ENCODE measurements around the gene IGF2BP2.

The IGF2BP2 gene

DNA sequence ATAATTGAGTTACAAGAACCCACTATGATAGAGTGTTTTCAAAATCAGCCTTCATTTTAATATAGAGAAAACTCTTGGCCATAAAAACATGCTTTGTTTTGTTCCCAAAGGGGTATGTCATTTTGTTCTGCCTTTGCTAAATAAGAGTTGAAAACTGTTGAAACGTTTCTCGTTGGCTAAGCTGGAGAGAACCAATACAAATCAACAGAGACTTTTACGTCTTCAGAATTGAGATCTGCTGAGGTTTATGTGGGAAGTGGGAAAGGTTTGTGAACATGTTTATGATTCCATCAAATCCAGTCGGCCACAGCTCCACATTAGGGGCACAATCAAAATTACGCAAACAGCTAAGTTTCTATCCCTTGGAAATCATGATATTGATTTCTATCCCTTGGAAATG, 102.0 kb downstream of the IGF2BP2 start:
- DNase-seq (ENCODE audit: low read depth, low spot score), result no peak
- H3K4me3 ChIP-seq (ENCODE audit: low read length), result no peak overlapping the region

DNA sequence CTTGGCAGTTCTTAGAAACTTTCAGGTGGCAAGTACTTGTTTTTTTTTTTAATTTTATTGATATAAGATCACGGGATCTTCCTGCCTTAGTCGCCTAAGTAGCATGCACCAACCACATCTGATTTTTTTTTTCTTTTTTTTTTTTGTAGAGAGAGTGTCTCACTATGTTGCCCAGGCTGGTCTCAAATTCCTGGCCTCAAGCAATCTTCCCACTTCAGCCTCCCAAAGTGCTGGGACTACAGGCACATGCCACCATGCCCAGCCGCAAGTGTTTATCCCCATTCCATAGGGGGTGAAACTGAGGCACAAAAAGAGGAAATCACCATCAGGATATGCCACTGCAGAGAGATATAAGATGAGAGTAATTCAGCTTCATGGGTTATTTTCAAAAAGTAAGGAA, 102.9 kb downstream of the IGF2BP2 start:
- no peak for DNase-seq (ENCODE audit: low read depth, low spot score)
- H3K4me3 ChIP-seq (ENCODE audit: low read length), result no peak overlapping the region

DNA sequence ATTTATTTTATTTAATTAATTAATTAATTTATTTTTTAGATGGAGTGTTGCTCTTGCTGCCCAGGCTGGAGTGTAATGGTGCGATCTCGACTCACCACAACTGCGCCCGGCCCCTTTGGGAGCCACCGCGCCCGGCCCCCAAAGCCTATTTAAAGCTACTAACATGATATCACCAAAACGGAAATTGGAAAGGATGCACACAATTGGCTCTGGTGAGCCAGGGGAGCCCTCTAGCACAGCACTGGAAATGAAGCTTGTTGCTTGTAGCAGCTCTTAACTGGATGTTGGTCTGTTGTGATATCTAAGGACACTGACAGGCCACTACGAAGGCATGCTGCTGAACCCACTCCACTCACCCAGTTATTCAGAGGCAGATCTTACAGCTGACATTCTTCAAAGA, 104.5 kb downstream of the IGF2BP2 start:
- no peak overlapping the region for H3K4me3 ChIP-seq (ENCODE audit: low read length)
- DNase-seq (ENCODE audit: low read depth, low spot score), result no peak

DNA sequence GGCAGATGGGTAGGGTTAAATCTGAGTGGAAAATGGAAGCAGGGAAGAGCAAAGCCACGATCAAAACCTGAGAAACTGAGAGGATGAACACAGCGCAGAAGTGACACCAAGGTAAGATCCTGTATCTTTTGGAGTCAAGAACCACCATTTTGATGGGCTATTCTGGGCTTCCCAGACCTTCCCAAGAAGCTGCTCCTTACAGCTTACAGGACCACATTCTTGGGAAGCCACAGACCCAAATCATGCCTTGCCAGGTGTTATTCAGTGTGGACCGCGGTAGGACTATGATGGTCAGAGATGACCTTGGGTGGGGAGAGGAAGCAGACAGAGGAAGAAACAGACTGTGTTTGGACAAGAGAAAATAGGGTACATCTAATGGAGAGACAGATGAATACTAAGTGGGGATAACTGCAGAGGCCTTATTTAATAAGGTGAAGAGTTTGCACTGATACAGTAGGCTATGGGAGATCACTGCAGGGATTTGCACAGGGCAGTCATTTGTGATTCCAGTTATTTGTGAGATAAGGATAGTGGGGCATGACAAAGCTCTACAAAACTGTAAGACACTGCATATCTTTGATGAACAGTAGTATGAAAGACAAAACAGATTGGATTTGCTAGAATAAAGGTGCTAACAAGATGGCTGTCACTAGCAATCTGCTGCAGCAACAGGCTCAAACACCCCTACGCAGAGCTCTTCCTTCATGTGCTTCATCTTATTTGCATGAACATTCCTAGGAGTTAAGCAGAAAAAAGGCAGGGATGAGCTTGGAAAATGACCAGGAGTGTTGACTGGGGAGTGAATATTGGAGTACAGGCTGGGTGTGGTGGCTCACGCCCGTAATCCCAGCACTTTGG, 105.9 kb downstream of the IGF2BP2 start:
- H3K4me3 ChIP-seq (ENCODE audit: low read length), result no peak overlapping the region
- no peak for DNase-seq (ENCODE audit: low read depth, low spot score)

DNA sequence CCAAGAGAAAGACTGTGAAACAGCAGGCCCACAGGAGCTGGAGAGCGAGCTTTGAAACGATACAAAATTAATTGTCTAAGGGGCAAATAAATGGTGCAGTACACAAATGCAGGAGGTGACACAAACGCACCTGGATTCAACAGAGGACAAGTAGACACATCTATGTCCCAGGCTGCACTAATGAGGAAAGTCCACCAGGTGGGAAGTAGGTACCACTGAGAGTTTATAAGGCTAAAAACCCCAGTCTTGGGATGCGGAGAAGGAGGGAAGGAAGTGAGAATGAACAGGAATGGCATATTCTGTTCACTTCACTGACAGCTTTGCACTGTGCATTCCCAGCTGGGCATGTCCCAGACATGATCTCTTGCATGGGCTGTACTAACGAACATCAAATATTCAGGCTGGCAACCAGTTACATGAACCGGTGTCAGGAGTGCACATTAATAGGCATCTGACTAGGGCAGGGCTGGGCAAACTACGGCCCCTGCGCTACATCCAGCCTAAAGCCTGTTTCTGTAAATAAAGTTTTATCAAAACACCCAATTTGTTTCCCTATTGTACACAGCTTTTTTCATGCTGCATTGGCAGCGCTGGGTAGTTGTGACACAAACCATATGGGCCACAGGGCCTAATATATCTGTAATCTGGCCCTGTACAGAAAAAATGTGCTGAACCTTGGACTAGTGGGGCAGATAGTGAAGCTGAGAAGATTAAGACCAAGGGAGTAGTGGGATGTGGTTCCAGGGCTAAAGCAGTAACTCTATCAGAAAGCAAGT, 107.0 kb downstream of the IGF2BP2 start:
- DNase-seq (ENCODE audit: low read depth, low spot score), result no peak
- H3K4me3 ChIP-seq (ENCODE audit: low read length), result no peak overlapping the region

DNA sequence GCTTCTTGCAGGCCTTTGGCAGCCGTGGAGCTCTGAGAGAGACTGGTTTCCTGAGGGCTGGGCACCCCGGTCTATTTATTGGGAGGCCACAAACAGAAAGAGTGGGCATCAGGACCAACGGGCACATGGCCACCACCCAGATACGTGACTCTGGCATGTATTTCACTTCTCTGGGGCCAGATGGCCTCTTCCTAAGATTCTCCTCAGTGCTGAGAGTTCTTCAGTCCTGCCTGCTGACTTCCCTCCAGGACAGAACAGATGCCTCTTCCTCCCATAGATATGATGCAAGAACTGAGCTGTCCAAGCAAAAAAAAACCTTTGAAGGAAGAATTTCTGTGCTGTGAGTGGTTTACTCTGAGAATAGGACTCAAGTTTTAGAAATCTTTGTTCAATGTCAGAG, 107.7 kb downstream of the IGF2BP2 start:
- DNase-seq (ENCODE audit: low read depth, low spot score), result no peak
- no peak overlapping the region for H3K4me3 ChIP-seq (ENCODE audit: low read length)

DNA sequence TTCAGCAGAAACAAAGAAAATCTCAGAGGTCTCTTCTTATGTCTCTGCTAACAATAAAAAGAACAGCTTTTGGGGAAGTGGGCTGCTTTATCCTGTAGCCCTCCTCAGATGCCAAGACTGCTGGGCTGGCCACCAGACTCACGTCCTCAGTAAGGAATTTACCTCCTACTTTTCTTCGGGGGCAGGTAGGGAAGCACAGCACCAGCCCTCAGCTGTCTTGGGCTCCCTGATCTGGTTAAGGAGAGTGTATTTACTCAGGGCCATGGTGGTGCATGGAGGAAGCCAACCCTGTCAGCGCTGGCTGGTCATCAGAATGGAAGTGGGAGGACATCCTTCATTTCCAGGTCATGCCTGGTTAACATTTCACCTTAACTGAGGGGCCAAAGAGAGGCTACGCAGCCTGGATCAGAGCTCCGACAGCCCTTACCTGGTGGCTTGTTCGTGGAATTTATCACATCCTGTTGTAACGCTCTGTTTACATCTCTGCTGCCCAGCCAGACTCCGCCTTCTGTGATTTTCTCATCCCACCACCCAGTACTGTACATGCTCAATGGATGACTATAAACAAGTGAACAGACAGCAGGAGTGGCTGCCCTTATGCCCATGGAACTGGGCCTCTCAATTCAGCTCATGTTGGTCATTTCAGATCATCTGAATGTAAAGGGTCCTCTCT, 108.3 kb downstream of the IGF2BP2 start:
- no peak overlapping the region for H3K4me3 ChIP-seq (ENCODE audit: low read length)
- DNase-seq (ENCODE audit: low read depth, low spot score), result no peak

DNA sequence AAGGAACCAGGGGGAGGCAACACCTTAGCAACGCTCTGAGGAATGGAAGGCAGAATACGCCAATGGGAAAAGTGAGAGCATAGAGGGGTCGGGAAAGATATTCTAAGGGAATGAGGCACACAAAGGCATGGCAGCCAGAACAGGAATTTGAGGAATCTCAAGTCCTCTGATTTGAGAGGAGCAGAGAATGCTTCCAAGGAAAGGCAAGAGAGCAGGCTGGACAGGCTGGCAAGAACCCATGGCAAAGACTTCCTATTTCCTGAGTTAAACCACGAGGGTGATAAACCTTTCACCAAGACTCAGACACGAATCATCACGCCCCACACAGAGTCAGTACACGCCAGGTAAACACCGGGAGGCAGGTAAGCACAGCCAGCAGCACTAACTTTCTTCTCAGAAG, 109.8 kb downstream of the IGF2BP2 start:
- no peak overlapping the region for H3K4me3 ChIP-seq (ENCODE audit: low read length)

DNA sequence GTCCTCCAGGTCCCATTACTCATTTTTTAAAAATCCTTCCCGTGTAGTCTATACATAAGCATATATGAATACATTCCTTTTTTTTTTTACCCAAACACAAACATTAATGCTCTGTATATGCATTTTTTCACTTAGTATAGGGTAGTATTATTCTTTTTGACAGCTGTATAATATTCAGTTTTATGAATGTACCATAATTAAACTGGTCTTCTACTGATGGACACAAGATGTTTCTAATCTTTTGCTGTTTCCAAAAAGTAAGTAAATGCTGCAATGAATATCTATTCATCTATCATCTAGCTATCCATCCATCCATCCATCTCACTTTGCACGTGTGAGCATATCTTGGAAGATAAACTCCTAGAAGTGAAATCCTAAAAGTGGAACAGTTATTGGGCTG, 110.8 kb downstream of the IGF2BP2 start:
- DNase-seq (ENCODE audit: low read depth, low spot score), result no peak
- H3K4me3 ChIP-seq (ENCODE audit: low read length), result no peak overlapping the region

More for the DNA sequence above, 109.8 kb downstream of the IGF2BP2 start:
- DNase-seq (ENCODE audit: low read depth, low spot score), result no peak

DNA sequence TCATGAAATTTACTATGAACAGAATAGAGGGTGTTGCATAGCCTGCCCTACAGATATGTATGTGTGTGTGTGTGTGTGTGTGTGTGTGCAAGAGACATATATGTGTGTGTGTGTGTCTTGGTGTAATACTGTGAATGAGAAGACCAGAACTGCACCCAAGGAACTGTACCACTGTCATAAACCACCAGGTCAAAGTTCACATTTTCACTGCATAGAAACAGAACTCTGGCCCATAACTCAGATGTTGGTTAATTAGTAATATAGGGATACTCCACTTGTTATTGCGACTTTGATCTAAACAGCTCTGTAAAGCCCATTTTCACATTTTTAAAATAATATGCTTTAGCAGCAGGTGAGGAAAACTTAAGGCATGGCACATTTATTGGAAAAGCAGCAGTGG, 111.8 kb downstream of the IGF2BP2 start:
- no peak for DNase-seq (ENCODE audit: low read depth, low spot score)
- no peak overlapping the region for H3K4me3 ChIP-seq (ENCODE audit: low read length)

DNA sequence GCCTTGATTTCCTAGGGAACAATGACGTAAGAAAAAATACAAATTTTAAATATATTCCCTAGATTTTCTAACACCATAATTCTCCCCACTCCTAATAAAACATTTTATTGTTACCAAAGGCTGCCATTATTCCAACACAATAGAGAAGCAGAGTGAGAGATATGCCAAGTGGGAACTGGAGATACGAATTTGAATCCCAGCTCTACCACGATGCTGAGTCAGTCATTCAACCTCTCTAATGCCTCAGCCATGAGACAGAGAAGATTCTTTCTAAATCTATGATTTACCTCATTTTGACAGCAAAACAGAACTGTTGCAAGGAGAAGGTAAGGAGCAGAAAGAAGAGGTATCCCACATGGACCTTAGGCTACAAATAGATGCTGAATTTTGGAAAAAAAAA, 112.5 kb downstream of the IGF2BP2 start:
- H3K4me3 ChIP-seq (ENCODE audit: low read length), result no peak overlapping the region
- no peak for DNase-seq (ENCODE audit: low read depth, low spot score)

DNA sequence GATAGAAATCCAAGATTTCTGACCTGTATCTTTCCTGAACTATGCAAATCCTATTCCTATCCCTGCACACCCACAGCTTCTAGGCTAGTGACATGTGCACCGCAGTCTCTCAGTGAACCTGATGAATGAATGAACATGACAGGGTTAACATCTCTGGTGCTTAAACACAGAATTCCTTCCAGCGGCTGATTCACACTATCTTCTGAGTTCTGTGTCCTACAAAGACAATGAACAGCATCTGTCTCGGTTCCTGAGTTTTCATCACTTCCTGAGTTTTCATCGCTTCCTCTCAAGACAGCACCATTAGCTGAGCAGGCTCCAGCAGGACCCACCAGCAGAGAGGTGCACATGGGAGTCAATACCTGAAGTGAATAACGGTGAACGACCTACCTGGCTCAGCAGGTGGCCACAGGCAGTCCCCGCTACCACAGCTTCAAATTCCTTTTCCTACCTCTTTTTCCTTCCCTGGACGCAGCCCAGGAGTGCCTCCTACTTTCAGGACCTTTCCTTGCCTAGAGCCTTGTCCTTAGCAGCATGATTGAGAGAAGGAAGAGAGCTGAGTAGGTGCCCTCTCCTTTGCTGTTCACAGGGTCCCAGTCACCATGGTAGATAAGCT, 113.5 kb downstream of the IGF2BP2 start:
- H3K4me3 ChIP-seq (ENCODE audit: low read length), result no peak overlapping the region
- no peak for DNase-seq (ENCODE audit: low read depth, low spot score)

DNA sequence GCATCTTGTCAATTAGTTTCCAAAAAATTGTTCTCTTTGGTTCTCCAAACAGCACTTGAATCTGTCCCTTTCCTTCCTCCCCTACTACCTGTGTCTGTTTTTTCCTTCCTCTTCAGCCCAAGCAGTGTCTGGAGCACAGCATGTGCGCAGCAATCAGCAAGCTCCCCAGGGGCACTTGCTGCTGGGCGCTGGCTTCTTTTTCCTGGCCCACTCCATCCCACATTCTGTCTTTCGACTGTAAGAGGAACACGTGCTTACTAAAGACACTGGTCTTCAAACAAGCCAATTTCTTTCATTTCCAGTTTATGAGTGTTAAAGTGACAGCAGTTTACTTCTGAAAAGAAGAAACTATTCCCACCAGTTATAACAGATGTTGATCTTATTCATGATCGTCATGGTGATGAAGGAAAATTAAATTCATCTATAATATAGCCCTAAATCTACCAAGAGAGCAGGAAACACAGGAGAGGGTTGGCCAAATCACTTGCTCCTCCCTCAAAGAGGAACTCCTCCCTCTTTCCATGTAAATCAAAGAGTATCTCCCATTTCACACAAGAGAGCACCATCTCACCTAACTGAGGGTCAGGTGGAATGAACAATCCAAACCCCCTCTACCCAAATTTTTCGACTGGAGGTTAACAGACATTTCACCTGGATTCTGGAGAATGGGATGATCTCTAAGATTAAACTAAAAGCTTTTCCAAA, 115.4 kb downstream of the IGF2BP2 start:
- no peak for DNase-seq (ENCODE audit: low read depth, low spot score)
- H3K4me3 ChIP-seq (ENCODE audit: low read length), result no peak overlapping the region

DNA sequence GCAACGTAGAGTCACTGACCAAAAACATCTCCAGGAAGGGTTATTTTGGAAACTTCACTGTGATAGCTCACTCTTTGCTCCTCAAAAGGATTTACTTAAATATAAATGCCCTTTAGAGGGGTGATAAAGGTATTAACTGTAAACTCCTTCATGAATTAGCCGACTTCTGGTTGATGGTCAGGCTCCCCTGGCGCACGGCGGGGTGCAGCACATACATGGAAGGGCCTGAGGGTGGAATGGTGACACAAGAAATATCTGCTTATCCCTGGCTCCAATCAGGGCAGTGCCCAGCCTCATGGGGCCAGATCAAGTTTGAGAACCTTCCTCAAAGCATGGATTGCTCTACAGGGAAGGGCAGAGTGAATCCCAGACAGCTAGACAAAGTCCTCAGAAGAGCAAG, 116.5 kb downstream of the IGF2BP2 start:
- H3K4me3 ChIP-seq (ENCODE audit: low read length), result no peak overlapping the region

DNA sequence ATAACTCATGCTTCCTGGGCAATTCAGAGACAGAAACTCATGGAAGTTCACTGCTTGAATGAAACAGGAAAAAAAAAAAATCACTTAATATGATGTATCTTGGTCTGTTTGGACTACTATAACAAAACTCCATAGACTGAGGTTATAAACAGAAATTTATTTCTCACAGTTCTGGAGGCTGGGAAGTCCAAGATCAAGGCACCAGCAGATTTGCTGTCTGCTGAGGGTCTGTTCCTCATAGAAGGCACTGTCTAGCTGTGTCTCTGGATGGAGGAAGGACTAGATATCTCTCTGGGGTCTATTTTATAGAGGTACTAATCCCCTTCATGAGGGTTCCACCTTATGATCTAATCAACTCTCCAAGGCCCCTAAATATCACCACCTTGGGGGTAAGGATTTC, 119.3 kb downstream of the IGF2BP2 start:
- DNase-seq (ENCODE audit: low read depth, low spot score), result no peak
- no peak overlapping the region for H3K4me3 ChIP-seq (ENCODE audit: low read length)

More for the DNA sequence above, 116.5 kb downstream of the IGF2BP2 start:
- no peak for DNase-seq (ENCODE audit: low read depth, low spot score)

DNA sequence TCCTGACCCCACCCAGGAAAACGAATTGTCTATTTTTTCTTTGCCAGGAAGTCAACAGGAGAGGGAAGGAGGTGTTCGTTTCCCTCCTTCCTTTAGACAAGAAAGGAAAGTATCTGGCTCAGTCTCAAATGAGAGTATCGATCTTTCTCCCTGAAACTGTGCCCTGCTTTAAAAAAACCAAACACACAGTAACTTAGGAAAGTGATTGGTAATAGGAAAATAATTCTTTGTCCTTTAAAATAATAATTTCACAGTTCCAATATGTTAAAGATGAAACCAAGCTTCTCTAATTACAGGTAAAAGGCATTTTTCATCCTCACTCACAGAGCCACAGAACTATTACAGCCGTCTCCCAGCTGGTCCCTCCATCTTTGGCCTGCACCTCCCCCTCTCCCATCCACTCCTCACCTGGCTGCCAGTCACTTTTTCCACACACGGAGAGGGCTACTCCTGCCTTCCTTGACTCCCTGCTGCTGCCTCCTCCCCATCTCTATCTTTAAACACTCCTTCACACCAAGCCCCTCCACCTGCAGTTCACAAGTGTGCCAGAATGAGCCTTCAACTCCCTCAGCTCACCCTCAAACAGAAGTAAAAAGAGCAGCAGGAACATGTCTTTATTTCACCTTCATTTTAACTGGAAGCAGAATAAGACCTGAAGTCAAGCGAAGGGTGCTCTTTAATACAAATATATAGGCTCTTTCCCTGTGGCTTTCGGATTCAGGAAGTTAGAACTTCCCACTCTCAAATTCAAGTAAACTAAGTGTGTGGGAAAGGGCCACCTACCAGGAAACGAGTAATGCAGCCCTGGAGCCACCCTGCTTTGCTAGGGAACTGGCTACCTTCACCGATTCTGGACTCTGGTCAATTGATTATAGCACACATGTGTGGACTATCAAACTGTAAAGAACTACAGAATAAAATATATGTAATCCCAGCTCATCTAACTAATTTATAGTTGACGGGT, 122.3 kb downstream of the IGF2BP2 start:
- no peak overlapping the region for H3K4me3 ChIP-seq (ENCODE audit: low read length)
- DNase-seq (ENCODE audit: low read depth, low spot score), result no peak

DNA sequence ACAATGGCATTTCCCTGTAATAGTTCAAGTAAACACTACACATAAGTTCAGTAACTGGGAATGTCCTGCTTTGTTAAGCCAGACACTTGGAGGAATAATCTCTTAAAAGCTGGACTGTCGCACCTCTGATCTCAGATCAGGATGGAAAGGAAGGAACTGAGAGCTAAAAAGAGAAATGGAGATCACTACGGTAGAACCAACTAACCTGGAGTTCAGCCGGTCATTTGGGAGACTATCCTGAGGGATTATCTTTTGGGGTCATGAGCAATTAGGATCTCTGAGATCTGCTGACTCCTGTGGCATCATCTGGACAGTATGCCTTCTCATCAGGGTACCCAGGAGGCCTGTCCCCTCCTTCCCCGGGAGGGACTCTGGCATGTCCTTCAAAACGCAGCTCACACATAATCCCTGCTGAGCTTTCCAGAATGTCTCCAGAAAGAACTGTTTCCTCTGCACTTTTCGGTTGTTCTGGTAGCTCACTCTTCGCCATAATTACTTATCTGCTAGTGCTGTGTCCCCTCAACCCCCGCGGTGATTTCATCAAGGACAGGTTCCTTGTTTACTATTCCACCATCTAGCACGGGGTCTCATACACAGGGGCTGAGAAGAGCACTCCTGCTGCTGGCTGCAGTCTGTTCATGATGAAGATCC, 123.1 kb downstream of the IGF2BP2 start:
- DNase-seq (ENCODE audit: low read depth, low spot score), result no peak
- H3K4me3 ChIP-seq (ENCODE audit: low read length), result no peak overlapping the region

Data from Jurkat, Clone E6-1 (cell line).